Measurements from ENCODE around the gene RPS26. TPM values are rescaled to one million over a fixed set of nuclear protein-coding genes. Genes with fewer than 3 reads are reported as not detected.
"Not testable (repeated sequence)": the region's sequence is repeated elsewhere in the genome, so short reads cannot be mapped to it uniquely, and the experiment has no call there.

The RPS26 gene
- 1,312 TPM for total RNA-seq

- Histone ChIP-seq H3K27me3 (ENCODE audit: insufficient read depth, low read length) (no peaks in the 10 kb centered on the region), H3K4me3 (ENCODE audit: low read length) (peak within 1 kb of the TSS; percentile 66), H3K4me1 (ENCODE audit: insufficient read depth, low read length) (peaks cover 21% of the 10 kb centered on the region), H3K9me3 (ENCODE audit: low read depth, low read length) (no peaks in the 10 kb centered on the region)
Observed at GRCh38 chr12:56041552-56042429, at the start of gene RPS26. Gene RPS26, plus strand, starts transcription at chr12:56041918. Its CDS starts 249 bp downstream, at chr12:56042167.

- H3K27me3 ChIP-seq (ENCODE audit: insufficient read depth, low read length): no peaks in the 10 kb centered on the region
- peaks cover 24% of the 10 kb centered on the region for H3K4me1 ChIP-seq (ENCODE audit: insufficient read depth, low read length)
- H3K4me3 ChIP-seq (ENCODE audit: low read length): no peak overlapping the region
- no peaks in the 10 kb centered on the region for H3K9me3 ChIP-seq (ENCODE audit: low read depth, low read length)
Observed at GRCh38 chr12:55993230-55993853, 48.4 kb upstream of the RPS26 start.

DNA sequence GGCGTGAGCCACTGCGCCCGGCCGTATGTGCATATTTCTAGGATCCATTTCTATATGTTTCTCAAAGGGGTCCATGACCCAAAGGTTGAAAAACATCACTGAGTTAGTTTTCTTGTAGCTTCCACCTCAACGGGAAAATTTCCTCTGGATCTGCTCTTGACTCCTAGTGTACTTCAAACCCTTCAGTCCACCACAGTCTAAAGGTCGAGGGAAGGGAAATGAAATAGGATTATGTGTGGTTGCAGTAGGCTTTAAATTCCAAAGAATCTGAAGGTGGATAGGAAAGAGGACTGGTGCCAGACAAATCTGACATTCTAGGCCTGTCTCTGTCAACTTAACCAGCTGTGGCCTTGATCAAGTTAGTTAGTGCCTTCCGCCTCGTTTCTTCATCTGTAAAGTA is 46.4 kb upstream of the RPS26 start:
- H3K4me1 ChIP-seq (ENCODE audit: insufficient read depth, low read length): peaks cover 24% of the 10 kb centered on the region
- H3K4me3 ChIP-seq (ENCODE audit: low read length): no peak overlapping the region
- no peaks in the 10 kb centered on the region for H3K27me3 ChIP-seq (ENCODE audit: insufficient read depth, low read length)
- no peaks in the 10 kb centered on the region for H3K9me3 ChIP-seq (ENCODE audit: low read depth, low read length)

GRCh38 chr12:55996201-55996714 is 45.5 kb upstream of the RPS26 start:
- H3K4me3 ChIP-seq (ENCODE audit: low read length): peak overlapping the region; percentile 41

GRCh38 chr12:55996715-55997534 is 44.8 kb upstream of the RPS26 start, which contains the start of gene SUOX:
Gene SUOX, plus strand, starts transcription at chr12:55997276. Its CDS starts 4,946 bp downstream, at chr12:56002222.
- Histone ChIP-seq H3K4me1 (ENCODE audit: insufficient read depth, low read length) (peaks cover 24% of the 10 kb centered on the region), H3K9me3 (ENCODE audit: low read depth, low read length) (no peaks in the 10 kb centered on the region), H3K4me3 (ENCODE audit: low read length) (peak within 1 kb of the TSS; percentile 41), H3K27me3 (ENCODE audit: insufficient read depth, low read length) (no peaks in the 10 kb centered on the region)

More at GRCh38 chr12:55996201-55996714, 45.5 kb upstream of the RPS26 start:
- no peaks in the 10 kb centered on the region for H3K27me3 ChIP-seq (ENCODE audit: insufficient read depth, low read length)
- H3K9me3 ChIP-seq (ENCODE audit: low read depth, low read length): no peaks in the 10 kb centered on the region
- H3K4me1 ChIP-seq (ENCODE audit: insufficient read depth, low read length): peaks cover 24% of the 10 kb centered on the region

DNA sequence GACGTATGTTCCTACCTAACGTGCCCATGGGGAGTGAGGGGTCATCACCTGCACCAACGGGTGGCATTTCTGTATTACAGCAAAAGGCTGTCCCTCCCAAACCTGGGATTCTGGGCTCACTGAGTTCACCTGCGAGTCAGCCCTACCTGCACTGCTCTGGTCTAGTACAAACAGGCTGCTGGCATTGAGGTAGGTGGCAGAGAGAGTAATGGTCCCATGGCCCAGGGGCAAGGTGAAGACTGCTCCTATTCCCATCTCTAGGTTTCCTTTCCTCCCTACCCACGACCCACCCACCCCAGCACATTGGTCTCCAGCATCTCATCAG is 44.2 kb upstream of the RPS26 start:
- Histone ChIP-seq H3K4me3 (ENCODE audit: low read length) (peak overlapping the region; percentile 41), H3K27me3 (ENCODE audit: insufficient read depth, low read length) (no peaks in the 10 kb centered on the region), H3K9me3 (ENCODE audit: low read depth, low read length) (no peaks in the 10 kb centered on the region), H3K4me1 (ENCODE audit: insufficient read depth, low read length) (peaks cover 24% of the 10 kb centered on the region)

DNA sequence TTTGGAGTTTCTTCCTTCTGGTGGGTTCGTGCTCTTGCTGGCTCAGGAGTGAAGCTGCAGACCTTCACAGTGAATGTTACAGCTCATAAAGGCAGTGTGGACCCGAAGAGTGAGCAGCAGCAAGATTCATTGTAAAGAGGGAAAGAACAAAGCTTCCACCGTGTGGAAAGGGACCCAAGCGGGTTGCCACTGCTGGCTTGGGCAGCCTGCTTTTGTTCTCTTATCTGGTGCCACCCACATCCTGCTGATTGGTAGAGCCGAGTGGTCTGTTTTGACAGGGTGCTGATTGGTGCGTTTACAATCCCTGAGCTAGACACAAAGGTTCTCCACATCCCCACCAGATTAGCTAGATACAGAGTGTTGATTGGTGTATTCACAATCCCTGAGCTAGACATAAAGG is 42.2 kb upstream of the RPS26 start:
- not testable (repeated sequence) for H3K4me3 ChIP-seq (ENCODE audit: low read length); H3K27me3 ChIP-seq (ENCODE audit: insufficient read depth, low read length); H3K9me3 ChIP-seq (ENCODE audit: low read depth, low read length)
- H3K4me1 ChIP-seq (ENCODE audit: insufficient read depth, low read length): peaks cover 24% of the 10 kb centered on the region

DNA sequence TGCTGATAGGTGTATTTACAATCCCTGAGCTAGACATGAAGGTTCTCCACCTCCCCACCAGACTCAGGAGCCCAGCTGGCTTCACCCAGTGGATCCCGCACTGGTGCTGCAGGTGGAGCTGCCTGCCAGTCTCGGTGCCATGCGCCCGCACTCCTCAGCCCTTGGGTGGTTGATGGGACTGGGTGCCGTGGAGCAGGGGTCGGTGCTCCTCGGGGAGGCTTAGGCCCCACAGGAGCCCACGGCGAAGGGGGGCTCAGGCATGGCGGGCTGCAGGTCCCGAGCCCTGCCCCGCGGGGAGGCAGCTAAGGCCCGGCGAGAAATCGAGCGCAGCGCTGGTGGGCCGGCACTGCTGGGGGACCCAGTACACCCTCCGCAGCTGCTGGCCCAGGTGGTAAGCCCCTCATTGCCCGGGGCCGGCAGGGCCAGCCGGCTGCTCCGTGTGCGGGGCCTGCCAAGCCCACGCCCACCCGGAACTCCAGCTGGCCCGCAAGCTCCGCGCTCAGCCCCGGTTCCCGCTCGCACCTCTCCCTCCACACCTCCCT is 41.6 kb upstream of the RPS26 start:
- H3K27me3 ChIP-seq (ENCODE audit: insufficient read depth, low read length); H3K9me3 ChIP-seq (ENCODE audit: low read depth, low read length); H3K4me3 ChIP-seq (ENCODE audit: low read length): not testable (repeated sequence)
- H3K4me1 ChIP-seq (ENCODE audit: insufficient read depth, low read length): peaks cover 24% of the 10 kb centered on the region

DNA sequence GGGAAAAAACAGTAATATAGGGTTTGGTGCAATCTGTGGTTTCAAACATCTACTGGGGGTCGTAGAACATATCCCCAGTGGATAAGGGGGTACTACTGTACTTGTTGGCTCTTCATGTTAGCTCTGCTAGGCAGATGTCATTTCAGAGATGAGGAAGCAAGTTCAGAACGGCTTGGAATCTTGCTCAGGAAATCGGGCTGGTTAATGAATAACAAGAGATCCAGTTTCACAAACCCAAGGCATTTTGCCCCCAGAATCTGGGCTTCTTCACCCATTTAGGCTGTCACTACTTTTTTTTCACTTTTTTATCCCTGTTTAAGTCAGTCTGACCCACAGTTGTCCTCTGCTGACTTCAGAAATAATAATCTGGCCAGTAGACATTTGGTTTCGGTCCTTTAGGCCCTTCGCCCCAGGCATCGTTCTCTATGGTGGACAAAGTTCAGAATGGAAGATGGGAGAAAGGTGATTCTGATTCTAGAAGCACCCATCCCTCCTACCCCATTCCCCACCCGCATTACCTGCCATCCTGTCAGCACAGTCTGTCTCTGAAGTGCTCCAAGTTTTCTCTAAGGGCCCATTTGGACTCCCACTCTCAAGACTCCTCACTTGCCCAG is 40.1 kb upstream of the RPS26 start:
- H3K9me3 ChIP-seq (ENCODE audit: low read depth, low read length): no peaks in the 10 kb centered on the region
- H3K4me1 ChIP-seq (ENCODE audit: insufficient read depth, low read length): peaks cover 24% of the 10 kb centered on the region
- H3K27me3 ChIP-seq (ENCODE audit: insufficient read depth, low read length): no peaks in the 10 kb centered on the region

DNA sequence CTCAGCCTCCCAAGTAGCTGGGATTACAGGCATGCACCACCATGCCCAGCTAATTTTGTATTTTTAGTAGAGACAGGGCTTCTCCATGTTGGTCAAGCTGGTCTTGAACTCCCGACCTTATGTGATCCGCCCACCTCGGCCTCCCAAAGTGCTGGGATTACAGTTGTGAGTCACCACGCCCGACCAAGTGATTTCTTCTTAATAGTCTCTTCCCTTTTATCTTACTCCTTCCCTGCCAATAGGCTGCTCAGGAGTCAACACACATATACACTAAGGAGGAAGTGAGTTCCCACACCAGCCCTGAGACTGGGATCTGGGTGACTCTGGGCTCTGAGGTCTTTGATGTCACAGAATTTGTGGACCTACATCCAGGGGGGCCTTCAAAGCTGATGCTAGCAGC is 38.3 kb upstream of the RPS26 start:
- not testable (repeated sequence) for H3K4me3 ChIP-seq (ENCODE audit: low read length); H3K9me3 ChIP-seq (ENCODE audit: low read depth, low read length); H3K27me3 ChIP-seq (ENCODE audit: insufficient read depth, low read length)
- peaks cover 18% of the 10 kb centered on the region for H3K4me1 ChIP-seq (ENCODE audit: insufficient read depth, low read length)

More for the DNA sequence above, 40.1 kb upstream of the RPS26 start:
- no peak overlapping the region for H3K4me3 ChIP-seq (ENCODE audit: low read length)

DNA sequence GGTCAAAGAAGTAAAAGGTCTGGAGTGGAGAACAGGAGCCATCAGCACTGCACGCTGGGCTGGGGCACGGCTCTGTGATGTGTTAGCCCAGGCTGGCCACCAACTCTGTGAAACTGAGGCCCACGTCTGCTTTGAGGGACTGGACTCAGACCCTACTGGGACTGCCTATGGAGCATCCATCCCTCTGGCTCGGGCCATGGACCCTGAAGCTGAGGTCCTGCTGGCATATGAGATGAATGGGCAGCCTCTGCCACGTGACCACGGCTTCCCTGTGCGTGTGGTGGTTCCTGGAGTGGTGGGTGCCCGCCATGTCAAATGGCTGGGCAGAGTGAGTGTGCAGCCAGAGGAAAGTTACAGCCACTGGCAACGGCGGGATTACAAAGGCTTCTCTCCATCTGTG is 37.5 kb upstream of the RPS26 start:
- Histone ChIP-seq H3K9me3 (ENCODE audit: low read depth, low read length) (no peaks in the 10 kb centered on the region), H3K4me1 (ENCODE audit: insufficient read depth, low read length) (peaks cover 18% of the 10 kb centered on the region), H3K27me3 (ENCODE audit: insufficient read depth, low read length) (no peaks in the 10 kb centered on the region), H3K4me3 (ENCODE audit: low read length) (no peak overlapping the region)

DNA sequence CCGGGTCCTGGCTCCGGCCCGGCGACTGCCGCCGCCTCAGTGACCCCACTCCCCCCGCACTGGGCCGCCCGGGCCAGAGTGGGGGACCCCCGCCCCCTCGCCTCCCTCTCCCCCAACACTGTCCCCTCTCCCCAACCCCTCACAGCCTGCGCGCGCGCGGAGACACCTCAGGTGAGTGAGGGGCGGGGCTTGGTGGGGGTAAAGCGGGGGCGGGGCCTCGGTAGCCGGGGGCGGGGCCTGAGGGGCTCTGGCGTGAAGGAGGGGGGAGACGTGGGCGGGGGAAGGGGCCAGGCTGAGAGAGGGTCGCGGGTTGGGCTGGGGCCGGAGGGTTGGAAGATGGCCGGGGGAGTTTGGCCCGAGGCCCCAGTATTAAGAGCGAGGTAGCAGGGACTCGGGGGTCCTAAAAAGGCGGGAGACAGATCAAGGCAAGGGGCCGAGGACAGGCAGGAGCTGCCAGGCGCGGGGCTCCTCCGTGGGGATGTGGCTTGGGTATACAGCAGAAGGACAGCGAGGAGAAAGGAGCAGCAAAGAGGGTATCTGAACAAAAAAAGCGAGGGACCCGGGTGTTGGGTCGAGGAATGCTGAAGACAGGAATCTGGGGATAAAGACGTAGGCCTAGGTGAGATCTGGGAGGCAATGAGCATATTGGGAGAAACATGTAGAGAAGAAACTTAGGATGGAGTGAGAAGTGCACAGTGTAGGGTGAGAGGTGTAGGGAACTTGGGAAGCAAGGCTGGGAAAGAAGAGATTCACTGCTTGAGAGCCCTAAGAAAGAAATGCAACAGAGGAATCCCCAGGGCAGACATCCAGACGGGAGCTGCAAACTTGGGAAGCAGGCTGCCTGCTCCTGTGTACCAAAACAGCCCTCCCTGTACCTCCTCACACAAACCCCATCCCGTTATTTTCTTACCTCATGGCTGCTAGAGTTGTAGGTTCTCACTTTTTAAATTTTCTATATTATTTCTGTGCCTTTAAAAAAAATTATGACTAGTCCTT is 33.9 kb upstream of the RPS26 start:
- Histone ChIP-seq H3K9me3 (ENCODE audit: low read depth, low read length) (no peaks in the 10 kb centered on the region), H3K27me3 (ENCODE audit: insufficient read depth, low read length) (no peaks in the 10 kb centered on the region), H3K4me1 (ENCODE audit: insufficient read depth, low read length) (peaks cover 18% of the 10 kb centered on the region), H3K4me3 (ENCODE audit: low read length) (peak overlapping the region; percentile 36)

- Histone ChIP-seq H3K4me1 (ENCODE audit: insufficient read depth, low read length) (peaks cover 18% of the 10 kb centered on the region), H3K27me3 (ENCODE audit: insufficient read depth, low read length) (no peaks in the 10 kb centered on the region), H3K4me3 (ENCODE audit: low read length) (no peak overlapping the region), H3K9me3 (ENCODE audit: low read depth, low read length) (no peaks in the 10 kb centered on the region)
Observed at GRCh38 chr12:56010111-56010570, 31.6 kb upstream of the RPS26 start.
